C4-2B (cell line): ENCODE data around the gene SNRNP40.

Experiments used
- CTCF ChIP-seq: fragments of 450-650 bp; conservative IDR thresholded peaks from 2 replicates; pipeline ENCODE4 v1.5.1; 2017; ENCODE audit warnings: mild to moderate bottlenecking
- ZFX ChIP-seq: fragments of 450-650 bp; IDR thresholded peaks from 2 replicates; pipeline ENCODE4 v1.6.1; 2017

- no peak for TF ChIP-seq CTCF
- no peak for TF ChIP-seq ZFX
Observed at GRCh38 chr1:31228986-31229385, 67.6 kb downstream of the SNRNP40 start.
